ENCODE data around the gene RNH1. TPM values are rescaled to one million over a fixed set of nuclear protein-coding genes. Genes with fewer than 3 reads are reported as not detected.

RNH1 gene
- total and polyA plus RNA-seq, 2 of the 8 experiments (the other 6 are each of a cell fraction or from before 2014, with no cell fraction given): 48.7 to 49.8 TPM

DNA sequence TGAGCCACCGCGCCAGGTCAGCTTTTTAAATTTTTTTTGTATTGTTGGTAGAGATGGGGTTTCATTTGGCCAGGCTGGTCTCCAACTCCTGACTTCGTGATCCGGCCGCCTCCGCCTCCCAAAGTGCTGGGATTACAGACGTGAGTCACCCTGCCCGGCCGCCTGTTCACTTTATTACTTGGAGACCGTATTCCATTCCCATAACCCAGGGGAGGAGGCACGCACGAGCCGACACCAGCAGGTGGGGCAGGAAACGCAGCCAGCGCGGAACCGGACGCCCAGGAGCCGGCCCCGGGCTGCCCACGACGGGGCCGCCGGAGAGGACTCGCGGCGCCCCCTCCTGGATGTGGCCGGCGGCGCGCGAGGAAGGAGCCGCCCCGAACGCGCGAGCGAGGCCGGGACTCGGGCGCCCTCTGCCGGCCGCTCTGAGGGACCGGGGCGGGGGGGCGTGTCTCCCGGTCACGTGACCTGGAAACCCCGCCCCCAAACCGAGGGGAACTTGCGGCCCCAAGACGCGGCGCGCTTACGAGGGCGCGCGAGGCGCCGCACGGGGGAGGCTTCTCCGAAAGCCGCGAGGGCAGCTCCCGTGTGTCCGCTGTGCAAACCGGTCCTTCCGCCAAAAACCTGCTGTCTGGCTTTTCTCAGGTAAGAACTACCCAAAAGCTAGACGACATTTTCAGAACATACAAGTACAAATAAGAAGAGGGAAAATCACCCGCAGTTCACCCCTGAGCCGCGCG is 11.6 kb upstream of the RNH1 start (continued):
- TF ChIP-seq TCF12 (IDR thresholded peaks at IDR 0.05; ENCODE audit: low read depth, low read length) (peak; percentile 68; the same call in 1 of the 2 replicates), TBP (IDR thresholded peaks at IDR 0.05; ENCODE audit: low read depth, low read length) (no peak), EP300 (IDR thresholded peaks at IDR 0.05; ENCODE audit: borderline replicate concordance in 1 of 2, low read depth in 2 of 2, low read length in 2 of 2) (0 out of 3 replicates have a peak, but pooled peaks of 1 of the 2 experiments have one; percentile 69), POLR2AphosphoS5 (IDR thresholded peaks at IDR 0.05; ENCODE audit: low read depth, low read length) (no peak), HDAC2 (IDR thresholded peaks at IDR 0.05; ENCODE audit: borderline replicate concordance in 1 of 2, low read depth in 2 of 2, low read length in 2 of 2) (peak; percentile 95 to 97), KDM1A (IDR thresholded peaks at IDR 0.05; ENCODE audit: borderline replicate concordance, low read length) (no peak; the same call in 1 of the 2 replicates), RBBP5 (IDR thresholded peaks at IDR 0.05; ENCODE audit: borderline replicate concordance, low read depth, low read length) (no peak), JUND (IDR thresholded peaks at IDR 0.05; ENCODE audit: low read length) (no peak), KDM4A (IDR thresholded peaks at IDR 0.05; ENCODE audit: low read depth, low read length, severe bottlenecking) (peak; percentile 52), SRF (IDR thresholded peaks at IDR 0.05; ENCODE audit: low read depth, low read length) (peak; percentile 49; the same call in 1 of the 2 replicates), EZH2 (IDR thresholded peaks at IDR 0.05; ENCODE audit: low read depth, low read length, severe bottlenecking) (no peak), GABPA (IDR thresholded peaks at IDR 0.05; ENCODE audit: borderline replicate concordance, insufficient read depth, low read length) (peak; percentile 82), JUN (IDR thresholded peaks at IDR 0.05; ENCODE audit: low read depth, low read length) (no peak), POLR2A (IDR thresholded peaks at IDR 0.05; ENCODE audit: control extremely low read depth in 1 of 2, low read depth in 2 of 2, low read length in 2 of 2) (no peak), POU5F1 (IDR thresholded peaks at IDR 0.05; ENCODE audit: low read depth, low read length) (no peak)
- TF ChIP-seq, protein P1, sequence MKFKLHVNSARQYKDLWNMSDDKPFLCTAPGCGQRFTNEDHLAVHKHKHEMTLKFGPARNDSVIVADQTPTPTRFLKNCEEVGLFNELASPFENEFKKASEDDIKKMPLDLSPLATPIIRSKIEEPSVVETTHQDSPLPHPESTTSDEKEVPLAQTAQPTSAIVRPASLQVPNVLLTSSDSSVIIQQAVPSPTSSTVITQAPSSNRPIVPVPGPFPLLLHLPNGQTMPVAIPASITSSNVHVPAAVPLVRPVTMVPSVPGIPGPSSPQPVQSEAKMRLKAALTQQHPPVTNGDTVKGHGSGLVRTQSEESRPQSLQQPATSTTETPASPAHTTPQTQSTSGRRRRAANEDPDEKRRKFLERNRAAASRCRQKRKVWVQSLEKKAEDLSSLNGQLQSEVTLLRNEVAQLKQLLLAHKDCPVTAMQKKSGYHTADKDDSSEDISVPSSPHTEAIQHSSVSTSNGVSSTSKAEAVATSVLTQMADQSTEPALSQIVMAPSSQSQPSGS (IDR thresholded peaks at IDR 0.05; ENCODE audit: low read length): no peak
- TF ChIP-seq, protein P2, sequence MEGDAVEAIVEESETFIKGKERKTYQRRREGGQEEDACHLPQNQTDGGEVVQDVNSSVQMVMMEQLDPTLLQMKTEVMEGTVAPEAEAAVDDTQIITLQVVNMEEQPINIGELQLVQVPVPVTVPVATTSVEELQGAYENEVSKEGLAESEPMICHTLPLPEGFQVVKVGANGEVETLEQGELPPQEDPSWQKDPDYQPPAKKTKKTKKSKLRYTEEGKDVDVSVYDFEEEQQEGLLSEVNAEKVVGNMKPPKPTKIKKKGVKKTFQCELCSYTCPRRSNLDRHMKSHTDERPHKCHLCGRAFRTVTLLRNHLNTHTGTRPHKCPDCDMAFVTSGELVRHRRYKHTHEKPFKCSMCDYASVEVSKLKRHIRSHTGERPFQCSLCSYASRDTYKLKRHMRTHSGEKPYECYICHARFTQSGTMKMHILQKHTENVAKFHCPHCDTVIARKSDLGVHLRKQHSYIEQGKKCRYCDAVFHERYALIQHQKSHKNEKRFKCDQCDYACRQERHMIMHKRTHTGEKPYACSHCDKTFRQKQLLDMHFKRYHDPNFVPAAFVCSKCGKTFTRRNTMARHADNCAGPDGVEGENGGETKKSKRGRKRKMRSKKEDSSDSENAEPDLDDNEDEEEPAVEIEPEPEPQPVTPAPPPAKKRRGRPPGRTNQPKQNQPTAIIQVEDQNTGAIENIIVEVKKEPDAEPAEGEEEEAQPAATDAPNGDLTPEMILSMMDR (IDR thresholded peaks at IDR 0.05; ENCODE audit: control extremely low read depth in 1 of 3, insufficient read depth in 1 of 3, low read depth in 1 of 3, low read length in 3 of 3): peak; percentile 82 to 100 (median 94)

Measured in H1 (cell line).